Ovary (tissue), 3 donors: ENCODE data around the gene FAAP20.

Experiments used
- CTCF ChIP-seq, 3 donors: fragments of 450-650 bp in 2 of 3; fragments of 200-600 bp in 1 of 3; IDR thresholded peaks; one replicate each; pipeline versions ENCODE4 v1.5.1 to v1.8.0; 2016 to 2022; ENCODE audit warnings: antibody characterized with exemption in 3 of 3, mild to moderate bottlenecking in 1 of 3
- POLR2A ChIP-seq: fragments of 450-650 bp; IDR thresholded peaks from one replicate; pipeline ENCODE4 v1.6.1; 2017; ENCODE audit warnings: antibody characterized with exemption, mild to moderate bottlenecking, moderate library complexity
- donor health status: DM: no; HTN: no; CAD: no.

- TF ChIP-seq CTCF (IDR thresholded peaks at IDR 0.05): no peak
- TF ChIP-seq POLR2A: no peak
Observed at GRCh38 chr1:2242814-2243725, 48.5 kb upstream of the FAAP20 start.
